Measurements from ENCODE around the gene FAM120A.

- TF ChIP-seq, protein P1, sequence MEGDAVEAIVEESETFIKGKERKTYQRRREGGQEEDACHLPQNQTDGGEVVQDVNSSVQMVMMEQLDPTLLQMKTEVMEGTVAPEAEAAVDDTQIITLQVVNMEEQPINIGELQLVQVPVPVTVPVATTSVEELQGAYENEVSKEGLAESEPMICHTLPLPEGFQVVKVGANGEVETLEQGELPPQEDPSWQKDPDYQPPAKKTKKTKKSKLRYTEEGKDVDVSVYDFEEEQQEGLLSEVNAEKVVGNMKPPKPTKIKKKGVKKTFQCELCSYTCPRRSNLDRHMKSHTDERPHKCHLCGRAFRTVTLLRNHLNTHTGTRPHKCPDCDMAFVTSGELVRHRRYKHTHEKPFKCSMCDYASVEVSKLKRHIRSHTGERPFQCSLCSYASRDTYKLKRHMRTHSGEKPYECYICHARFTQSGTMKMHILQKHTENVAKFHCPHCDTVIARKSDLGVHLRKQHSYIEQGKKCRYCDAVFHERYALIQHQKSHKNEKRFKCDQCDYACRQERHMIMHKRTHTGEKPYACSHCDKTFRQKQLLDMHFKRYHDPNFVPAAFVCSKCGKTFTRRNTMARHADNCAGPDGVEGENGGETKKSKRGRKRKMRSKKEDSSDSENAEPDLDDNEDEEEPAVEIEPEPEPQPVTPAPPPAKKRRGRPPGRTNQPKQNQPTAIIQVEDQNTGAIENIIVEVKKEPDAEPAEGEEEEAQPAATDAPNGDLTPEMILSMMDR (IDR thresholded peaks at IDR 0.05) = no peak
- no peak for TF ChIP-seq EP300 (IDR thresholded peaks at IDR 0.05)
Observed at GRCh38 chr9:93458712-93459111, 7.2 kb downstream of the FAM120A start.

Measured in upper lobe of left lung (tissue), 4 donors.